HepG2 (cell line): ENCODE measurements around the gene HLA-G. TPM values are rescaled to one million over a fixed set of nuclear protein-coding genes. Genes with fewer than 3 reads are reported as not detected.

Source experiments
- CHD2 ChIP-seq: IDR thresholded peaks from 2 replicates; pipeline ENCODE4 v1.6.1; 2011; ENCODE audit warnings: low read depth, low read length, improper control_type of control experiment
- E2F5 ChIP-seq: sonication (generic); formaldehyde crosslinking; conservative IDR thresholded peaks from 2 replicates; pipeline ENCODE4 v1.4.0; 2020; ENCODE audit warnings: missing genetic modification reagents
- FOXK2 ChIP-seq: fragments of 450-650 bp; IDR thresholded peaks from 2 replicates; pipeline ENCODE4 v1.6.1; 2016
- GMEB1 ChIP-seq: sonication (generic); formaldehyde crosslinking; IDR thresholded peaks from 2 replicates; pipeline ENCODE4 v1.5.1; 2020; ENCODE audit warnings: missing genetic modification reagents, mild to moderate bottlenecking, borderline replicate concordance
- HCFC1 ChIP-seq: fragments of 150-350 bp; IDR thresholded peaks from 2 replicates; pipeline ENCODE4 v1.6.1; 2014; ENCODE audit warnings: low read depth, low read length
- IKZF5 ChIP-seq: IDR thresholded peaks from 2 replicates; pipeline ENCODE4 v1.6.1; 2018; ENCODE audit warnings: missing genetic modification reagents, mild to moderate bottlenecking, missing compliant biosample characterization
- NFATC3 ChIP-seq: sonication (generic); formaldehyde crosslinking; IDR thresholded peaks from 2 replicates; pipeline ENCODE4 v1.5.1; 2020; ENCODE audit warnings: mild to moderate bottlenecking, missing genetic modification reagents
- NR0B2 ChIP-seq: sonication (generic); formaldehyde crosslinking; IDR thresholded peaks from 2 replicates; pipeline ENCODE4 v1.4.0; 2020; ENCODE audit warnings: mild to moderate bottlenecking, missing genetic modification reagents
- NR2F6 ChIP-seq, 2 experiments: IDR thresholded peaks; 2 replicates each; pipeline ENCODE4 v1.6.1; 2016; ENCODE audit warnings: antibody characterized with exemption in 1 of 2, mild to moderate bottlenecking in 1 of 2
- RAD21 ChIP-seq: fragments of 450-650 bp; formaldehyde crosslinking; IDR thresholded peaks from 2 replicates; pipeline ENCODE4 v1.5.0; 2020; ENCODE audit warnings: mild to moderate bottlenecking
- RFX5 ChIP-seq: IDR thresholded peaks from 2 replicates; pipeline ENCODE4 v1.6.1; 2011; ENCODE audit warnings: low read depth, low read length, improper control_type of control experiment
- SNAPC2 ChIP-seq: sonication (generic); formaldehyde crosslinking; IDR thresholded peaks from 2 replicates; pipeline ENCODE4 v1.8.1; 2022; ENCODE audit warnings: mild to moderate bottlenecking, missing genetic modification reagents
- TOPORS ChIP-seq: sonication (generic); formaldehyde crosslinking; IDR thresholded peaks from 2 replicates; pipeline ENCODE4 v1.8.0; 2023; ENCODE audit warnings: mild to moderate bottlenecking, missing genetic modification reagents
- ZC3H13 ChIP-seq: sonication (generic); formaldehyde crosslinking; IDR thresholded peaks from 2 replicates; pipeline ENCODE4 v1.8.1; 2023; ENCODE audit warnings: mild to moderate bottlenecking, missing genetic modification reagents, moderate library complexity
- ZFP91 ChIP-seq: sonication (generic); formaldehyde crosslinking; IDR thresholded peaks from 2 replicates; pipeline ENCODE4 v1.9.0; 2022; ENCODE audit warnings: missing genetic modification reagents, mild to moderate bottlenecking, borderline replicate concordance
- ZMAT5 ChIP-seq: sonication (generic); formaldehyde crosslinking; IDR thresholded peaks from 2 replicates; pipeline ENCODE4 v1.5.0; 2020; ENCODE audit warnings: mild to moderate bottlenecking, low read depth, missing genetic modification reagents, borderline replicate concordance
- ZMYM4 ChIP-seq: sonication (generic); formaldehyde crosslinking; IDR thresholded peaks from 2 replicates; pipeline ENCODE4 v1.8.1; 2023; ENCODE audit warnings: mild to moderate bottlenecking, missing genetic modification reagents
- ZNF557 ChIP-seq: sonication (generic); formaldehyde crosslinking; IDR thresholded peaks from 2 replicates; pipeline ENCODE4 v1.4.0; 2020; ENCODE audit warnings: missing genetic modification reagents
- ZNF574 ChIP-seq: sonication (generic); formaldehyde crosslinking; IDR thresholded peaks from 2 replicates; pipeline ENCODE4 v1.4.0; 2020; ENCODE audit warnings: missing genetic modification reagents
- ZNF7 ChIP-seq: IDR thresholded peaks from 2 replicates; pipeline ENCODE4 v1.6.1; 2016; ENCODE audit warnings: missing biosample characterization, missing genetic modification reagents
- ZNF891 ChIP-seq: sonication (generic); formaldehyde crosslinking; IDR thresholded peaks from 2 replicates; pipeline ENCODE4 v1.5.0; 2020; ENCODE audit warnings: mild to moderate bottlenecking, missing genetic modification reagents
- polyA plus RNA-seq, 8 experiments: library from polyadenylated mRNA; depleted of rRNA in 3 of 8; stranded (reverse) in 7 of 8; unstranded in 1 of 8; fragments of >200 nt; fragmentation: Illumina TruSeq in 4 of 8; extraction: Trizol in 4 of 8; gene quantifications; 2 replicates each; pipeline versions ENCODE4 v1.2.1 to v1.2.3, GENCODE V29; 2011 to 2016; ENCODE audit warnings: low read depth in 4 of 8, missing spikeins in 1 of 8, mixed read lengths in 1 of 8; ENCODE audit not compliant: insufficient read depth in 1 of 8
- total RNA-seq, 5 experiments: library from RNA; depleted of rRNA; stranded (reverse); fragments of >200 nt; fragmentation: Illumina TruSeq; extraction: Trizol; gene quantifications; 2 replicates each; pipeline ENCODE4 v1.2.3, GENCODE V29; 2016; ENCODE audit warnings: low read depth in 1 of 5

Gene HLA-G
- total and polyA plus RNA-seq, 2 of the 13 experiments (the other 11 are each of a cell fraction or from before 2014, with no cell fraction given) = 0.29 to 0.30 TPM

- TF ChIP-seq ZNF574 (peak; percentile 75), CHD2 (no peak), IKZF5 (peak; percentile 58; the same call in 1 of the 2 replicates), FOXK2 (no peak), NR2F6 (IDR thresholded peaks at IDR 0.05) (no peak), NR2F6 (CRISPR knock-in tag; IDR thresholded peaks at IDR 0.05) (peak; percentile 26; the same call in 1 of the 2 replicates), RFX5 (0 out of 2 replicates have a peak, but pooled peaks have one; percentile 36), HCFC1 (no peak), ZMAT5 (CRISPR knock-in tag) (no peak), GMEB1 (no peak), ZNF557 (CRISPR knock-in tag) (no peak), NR0B2 (CRISPR knock-in tag) (no peak), ZNF7 (CRISPR knock-in tag) (no peak), ZC3H13 (CRISPR knock-in tag) (no peak), ZFP91 (peak; percentile 48), SNAPC2 (CRISPR knock-in tag) (no peak), TOPORS (CRISPR knock-in tag) (no peak), ZNF891 (CRISPR knock-in tag) (0 out of 2 replicates have a peak, but pooled peaks have one; percentile 24), E2F5 (CRISPR knock-in tag) (no peak), RAD21 (CRISPR knock-in tag) (peak; percentile 99), NFATC3 (CRISPR knock-in tag) (no peak), ZMYM4 (no peak)
Observed at GRCh38 chr6:29847871-29848630, 20.4 kb downstream of the HLA-G start (continued).
